Measurements from ENCODE around the gene ATXN2L.
A peak's percentile ranks its signal among the peaks of the same experiment; 100 is the strongest.
"Not testable (repeated sequence)": the region's sequence is repeated elsewhere in the genome, so short reads cannot be mapped to it uniquely, and the experiment has no call there.

ATXN2L gene

GRCh38 chr16:28837672-28838557 lies 15.1 kb downstream of the ATXN2L start:
- no peak for DNase-seq

- no peak for DNase-seq
These were observed 15.7 kb downstream of the ATXN2L start for GRCh38 chr16:28838558-28838918.

- DNase-seq, result no peak
These were observed 16.3 kb downstream of the ATXN2L start for GRCh38 chr16:28839004-28839639.

GRCh38 chr16:28839899-28840298 lies 17.1 kb downstream of the ATXN2L start:
- DNase-seq, result no peak

GRCh38 chr16:28842696-28843095 lies 19.9 kb downstream of the ATXN2L start:
- no peak for DNase-seq

- DNase-seq, result no peak
These were observed 21.0 kb downstream of the ATXN2L start for GRCh38 chr16:28843766-28844165.

- DNase-seq, result no peak
These were observed 21.6 kb downstream of the ATXN2L start for GRCh38 chr16:28844226-28844885.

GRCh38 chr16:28845293-28845692 lies 22.5 kb downstream of the ATXN2L start:
- no peak for DNase-seq

- DNase-seq, result no peak
These were observed 22.9 kb downstream of the ATXN2L start for GRCh38 chr16:28845761-28846079.

- peak; percentile 97 for DNase-seq
These were observed 23.5 kb downstream of the ATXN2L start, which contains the start of gene TUFM for GRCh38 chr16:28846080-28846932. TUFM (minus strand) TSS chr16:28846348; CDS start chr16:28846269, 79 bp downstream.

GRCh38 chr16:28846933-28847273 lies 24.1 kb downstream of the ATXN2L start:
- DNase-seq, result no peak

GRCh38 chr16:28858421-28858820 lies 35.6 kb downstream of the ATXN2L start:
- DNase-seq, result no peak

GRCh38 chr16:28859326-28859725 lies 36.5 kb downstream of the ATXN2L start:
- no peak for DNase-seq

GRCh38 chr16:28863929-28864793 lies 41.4 kb downstream of the ATXN2L start:
- DNase-seq, result no peak

GRCh38 chr16:28865001-28865688 lies 42.3 kb downstream of the ATXN2L start:
- DNase-seq, result no peak

- DNase-seq, result no peak
These were observed 43.1 kb downstream of the ATXN2L start for GRCh38 chr16:28865722-28866453.

- DNase-seq, result no peak
These were observed 43.6 kb downstream of the ATXN2L start for GRCh38 chr16:28866454-28866804.

GRCh38 chr16:28867241-28867640 lies 44.4 kb downstream of the ATXN2L start:
- DNase-seq, result no peak

- not testable (repeated sequence) for DNase-seq
These were observed 44.8 kb downstream of the ATXN2L start for GRCh38 chr16:28867646-28868045.

GRCh38 chr16:28869201-28869600 lies 46.4 kb downstream of the ATXN2L start:
- no peak for DNase-seq

GRCh38 chr16:28872952-28873351 lies 50.2 kb downstream of the ATXN2L start:
- DNase-seq, result no peak
